Activated T-cell treated with anti-CD3 and anti-CD28 coated beads for 1 hour (primary cell): ENCODE results near the gene LONP1.
"Not testable (repeated sequence)": the region's sequence is repeated elsewhere in the genome, so short reads cannot be mapped to it uniquely, and the experiment has no call there.

Experiments used
- DNase-seq: peaks from one replicate; pipeline ENCODE4 v3.0.0-alpha.2; 2020; ENCODE audit warnings: low read depth

LONP1 gene

GRCh38 chr19:5719961-5720790 lies at the start of gene LONP1, which contains the start of gene CATSPERD:
Gene LONP1, minus strand, starts transcription at chr19:5720146. Its CDS starts 14 bp downstream, at chr19:5720132.
Gene CATSPERD, plus strand, starts transcription at chr19:5720637. Its CDS starts 101 bp downstream, at chr19:5720738.
- peak; percentile 97 for DNase-seq

- no peak for DNase-seq
Observed at GRCh38 chr19:5767949-5768348, 48.0 kb upstream of the LONP1 start.

GRCh38 chr19:5765220-5765619 lies 45.3 kb upstream of the LONP1 start:
- DNase-seq = no peak

GRCh38 chr19:5762608-5763217 lies 42.8 kb upstream of the LONP1 start:
- DNase-seq = no peak

GRCh38 chr19:5753743-5754142 lies 33.8 kb upstream of the LONP1 start:
- DNase-seq = no peak

GRCh38 chr19:5751709-5752108 lies 31.8 kb upstream of the LONP1 start:
- DNase-seq = no peak

GRCh38 chr19:5749505-5749904 lies 29.6 kb upstream of the LONP1 start:
- DNase-seq = no peak

GRCh38 chr19:5748920-5749319 lies 29.0 kb upstream of the LONP1 start:
- not testable (repeated sequence) for DNase-seq

GRCh38 chr19:5744999-5745398 lies 25.1 kb upstream of the LONP1 start:
- DNase-seq = not testable (repeated sequence)

- no peak for DNase-seq
Observed at GRCh38 chr19:5743630-5744029, 23.7 kb upstream of the LONP1 start.

- no peak for DNase-seq
Observed at GRCh38 chr19:5742051-5742450, 22.1 kb upstream of the LONP1 start.

GRCh38 chr19:5738423-5738822 lies 18.5 kb upstream of the LONP1 start:
- DNase-seq = no peak

GRCh38 chr19:5733172-5733571 lies 13.2 kb upstream of the LONP1 start:
- DNase-seq = not testable (repeated sequence)

GRCh38 chr19:5727453-5728050 lies 7.6 kb upstream of the LONP1 start:
- no peak for DNase-seq

- DNase-seq = no peak
Observed at GRCh38 chr19:5719274-5719960, 529 bp downstream of the LONP1 start.

- DNase-seq = no peak
Observed at GRCh38 chr19:5718579-5719273, 1.2 kb downstream of the LONP1 start.

- DNase-seq = no peak
Observed at GRCh38 chr19:5718037-5718578, 1.8 kb downstream of the LONP1 start.

- no peak for DNase-seq
Observed at GRCh38 chr19:5717215-5717935, 2.6 kb downstream of the LONP1 start.

GRCh38 chr19:5714816-5715215 lies 5.1 kb downstream of the LONP1 start:
- DNase-seq = no peak

GRCh38 chr19:5713228-5713627 lies 6.7 kb downstream of the LONP1 start:
- no peak for DNase-seq

GRCh38 chr19:5711713-5712161 lies 8.2 kb downstream of the LONP1 start:
- no peak for DNase-seq
